Islet precursor cell (in vitro differentiated cells): ENCODE data around the gene SLC35F1.
A peak's percentile ranks its signal among the peaks of the same experiment; 100 is the strongest.

Experiments used
- DNase-seq: peaks from one replicate; pipeline ENCODE4 v3.0.0-alpha.2; 2018

The SLC35F1 gene

DNA sequence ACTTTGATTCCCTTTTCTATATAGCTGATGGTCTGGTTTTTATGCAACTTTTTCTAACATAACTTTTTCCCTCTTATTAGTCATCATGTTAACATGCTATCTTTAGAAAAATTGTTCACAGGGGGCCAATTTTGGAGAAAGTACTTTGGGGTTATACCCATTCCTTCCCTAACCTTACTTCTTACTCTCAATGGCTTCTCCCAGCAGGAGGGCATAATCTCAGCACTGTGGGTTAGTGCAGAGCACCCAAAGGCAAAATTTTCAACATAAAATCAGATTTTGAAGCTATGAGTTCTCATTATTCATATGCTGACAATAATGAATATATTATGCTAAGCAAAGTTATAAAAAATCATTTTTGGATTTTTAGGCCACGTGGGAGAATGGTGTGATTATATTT lies 299.2 kb downstream of the SLC35F1 start:
- DNase-seq = no peak

DNA sequence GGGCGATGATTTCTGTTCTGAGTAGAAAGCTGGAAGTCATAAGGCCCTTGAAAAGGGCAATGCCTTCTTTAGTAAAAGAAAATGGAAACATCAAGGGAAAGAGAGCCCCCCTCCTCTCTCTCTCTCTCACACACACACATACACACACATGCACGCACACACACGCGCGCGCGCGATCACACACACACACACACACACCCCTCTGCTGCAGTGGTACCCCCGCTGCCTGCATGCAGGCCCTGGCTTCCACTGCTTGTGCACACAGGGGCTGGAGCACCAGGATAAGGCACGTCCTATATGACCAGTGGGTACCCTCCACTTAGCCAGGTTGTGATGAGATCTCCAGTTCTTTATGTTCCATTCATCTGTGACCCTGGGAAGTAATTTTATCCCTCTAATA lies 300.9 kb downstream of the SLC35F1 start:
- DNase-seq = no peak

DNA sequence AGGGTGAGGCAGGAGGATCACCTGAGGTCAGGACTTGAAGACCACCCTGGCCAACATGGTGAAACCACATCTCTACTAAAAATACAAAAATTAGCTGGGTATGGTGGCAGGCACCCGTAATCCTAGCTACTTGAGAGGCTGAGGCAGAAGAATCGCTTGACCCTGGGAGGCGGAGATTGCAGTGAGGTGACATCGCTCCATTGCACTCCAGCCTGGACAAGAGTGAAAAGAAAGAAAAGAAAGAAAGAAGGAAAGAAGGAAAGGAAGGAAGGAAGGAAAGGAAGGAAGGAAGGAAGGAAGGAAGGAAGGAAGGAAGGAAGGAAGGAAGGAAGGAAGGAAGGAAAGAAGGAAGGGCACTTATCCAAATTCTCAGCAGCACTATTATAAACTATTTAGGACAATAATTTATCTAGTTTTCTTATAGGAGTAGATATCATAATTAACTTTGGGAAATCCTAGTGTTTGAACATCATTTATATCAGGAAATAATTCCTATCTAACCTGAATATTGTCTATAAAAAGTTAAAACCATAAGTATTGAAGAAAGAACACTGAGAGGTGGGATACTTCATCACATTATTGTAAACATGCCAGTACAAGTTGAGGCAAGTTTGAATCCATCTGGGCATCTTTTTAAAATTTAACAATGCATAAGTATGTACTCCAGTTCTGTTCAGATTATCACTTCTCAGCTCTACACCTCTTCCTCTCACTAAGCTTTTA lies 305.5 kb downstream of the SLC35F1 start:
- no peak for DNase-seq

DNA sequence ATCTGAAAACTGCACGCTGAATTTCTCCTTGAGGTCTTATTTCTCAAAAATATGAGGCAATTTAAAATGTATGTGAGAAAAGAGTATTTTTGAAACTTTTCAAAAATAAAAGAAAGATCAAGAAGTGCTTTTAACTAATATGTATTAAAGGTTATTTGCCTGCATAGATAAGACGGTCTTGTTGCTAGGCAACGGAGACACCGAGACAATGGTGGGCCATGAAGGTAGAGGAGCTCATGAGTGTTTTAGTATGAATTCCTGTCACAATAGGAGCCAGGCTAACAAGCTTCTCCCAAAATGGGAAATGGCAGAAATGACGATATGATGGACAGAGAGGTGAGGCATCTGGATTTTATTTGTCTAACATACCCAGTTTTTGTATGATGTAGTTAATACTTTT lies 308.2 kb downstream of the SLC35F1 start:
- DNase-seq = no peak

DNA sequence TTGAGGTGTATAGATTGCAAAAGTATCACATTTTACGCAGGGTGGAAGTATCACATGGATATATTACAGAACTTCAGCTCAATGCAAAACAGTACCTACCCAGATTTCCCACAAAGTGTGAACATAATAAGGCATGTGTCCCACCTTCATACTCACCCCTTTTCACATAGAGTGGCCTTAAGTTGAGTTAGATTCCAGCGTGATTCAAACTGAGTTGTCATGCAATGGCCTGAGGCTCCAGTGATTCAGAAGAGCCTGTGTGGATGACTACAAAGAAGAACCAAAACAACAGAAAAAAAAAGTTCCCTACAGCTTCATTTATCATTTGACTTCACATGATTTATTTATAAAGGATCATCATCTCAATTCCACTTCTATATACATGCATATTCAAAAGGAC lies 309.7 kb downstream of the SLC35F1 start:
- no peak for DNase-seq

DNA sequence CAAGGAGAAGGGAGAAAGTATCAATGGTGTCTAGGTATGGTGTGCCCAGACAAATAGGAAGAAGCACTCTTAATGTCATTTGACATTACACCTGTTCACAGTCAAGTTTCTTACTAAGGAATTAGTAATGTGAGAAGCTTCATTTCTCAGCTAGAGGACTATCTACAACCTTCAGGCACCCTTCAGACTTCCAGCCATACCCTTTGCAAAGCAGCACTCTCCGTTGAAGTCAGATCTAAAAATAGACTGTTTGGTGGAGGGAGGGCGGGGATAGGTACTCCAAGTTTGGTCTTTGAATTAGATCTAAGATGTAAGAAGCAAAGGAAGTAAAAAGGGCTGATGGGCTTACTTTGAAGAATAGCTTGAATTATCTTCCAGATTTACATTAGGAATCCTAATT lies 311.1 kb downstream of the SLC35F1 start:
- DNase-seq = no peak

DNA sequence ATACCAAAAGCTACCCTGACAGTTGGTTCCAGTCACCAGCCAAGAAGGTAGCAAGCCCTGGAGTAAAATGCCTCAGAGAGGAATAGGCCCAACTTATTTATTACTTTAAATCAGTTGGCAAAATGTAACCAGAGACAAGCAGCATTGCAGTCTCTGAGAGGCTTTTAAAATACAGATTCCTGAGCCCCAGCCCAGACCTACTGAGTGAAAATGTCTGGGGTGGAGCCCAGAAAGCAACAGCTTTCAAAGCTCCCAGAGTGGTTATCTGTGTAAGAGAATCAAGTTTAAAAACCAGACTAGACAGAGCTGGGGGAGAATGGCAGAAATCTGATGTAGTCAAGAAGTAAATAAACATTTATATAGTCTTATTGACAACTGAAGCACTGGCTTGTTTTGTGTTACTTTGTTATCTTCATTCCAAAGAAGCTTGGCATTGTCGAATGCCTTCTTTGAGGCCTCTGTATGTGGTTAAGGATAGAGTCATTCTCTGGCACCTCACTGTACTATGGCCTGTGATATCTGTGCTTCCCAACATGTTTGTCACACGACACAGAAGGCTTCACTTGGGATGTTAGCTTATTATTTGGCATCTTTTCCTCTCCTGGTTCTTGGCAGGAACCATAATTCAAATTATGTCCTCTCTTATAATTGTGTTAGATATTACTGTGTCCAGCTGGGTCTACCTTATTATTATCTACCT lies 313.5 kb downstream of the SLC35F1 start:
- DNase-seq = no peak

DNA sequence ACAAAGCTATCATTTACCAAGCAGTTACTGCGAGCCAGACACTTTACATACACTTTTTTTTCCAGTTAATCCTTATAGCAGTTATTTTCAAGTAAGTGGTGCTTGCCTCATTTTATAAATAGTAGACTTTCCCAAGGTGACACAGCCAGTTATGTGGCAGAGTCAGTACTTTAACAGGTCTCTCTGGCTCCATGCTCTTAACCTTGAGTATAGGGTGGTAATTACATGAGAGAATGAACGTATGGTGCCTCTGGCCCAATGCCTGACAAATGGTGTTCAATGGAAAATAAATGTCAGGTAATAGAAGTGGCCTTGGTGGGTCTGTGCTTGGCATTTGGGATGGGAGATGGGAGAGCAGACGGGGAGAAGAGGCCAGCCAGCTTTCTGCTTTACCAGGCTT lies 316.3 kb downstream of the SLC35F1 start:
- DNase-seq = no peak

DNA sequence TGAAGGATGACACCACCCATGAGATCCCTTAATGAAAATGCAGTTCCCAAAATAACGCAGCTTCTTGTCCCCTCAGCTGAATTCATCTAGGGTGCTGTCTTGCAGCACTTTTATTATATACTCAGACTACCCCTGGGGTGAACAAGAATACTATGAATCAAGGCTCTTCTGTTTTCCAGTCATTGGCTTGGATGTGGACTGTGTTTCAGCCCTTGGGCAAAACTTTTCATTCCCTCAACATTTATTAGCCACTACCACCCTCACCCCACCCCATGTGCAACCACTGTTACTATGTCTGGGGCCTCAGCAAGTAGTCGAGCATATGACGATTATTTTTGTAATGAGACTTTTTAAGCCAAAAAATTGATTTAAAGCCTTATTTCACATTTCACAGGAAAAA lies 321.8 kb downstream of the SLC35F1 start:
- no peak for DNase-seq

DNA sequence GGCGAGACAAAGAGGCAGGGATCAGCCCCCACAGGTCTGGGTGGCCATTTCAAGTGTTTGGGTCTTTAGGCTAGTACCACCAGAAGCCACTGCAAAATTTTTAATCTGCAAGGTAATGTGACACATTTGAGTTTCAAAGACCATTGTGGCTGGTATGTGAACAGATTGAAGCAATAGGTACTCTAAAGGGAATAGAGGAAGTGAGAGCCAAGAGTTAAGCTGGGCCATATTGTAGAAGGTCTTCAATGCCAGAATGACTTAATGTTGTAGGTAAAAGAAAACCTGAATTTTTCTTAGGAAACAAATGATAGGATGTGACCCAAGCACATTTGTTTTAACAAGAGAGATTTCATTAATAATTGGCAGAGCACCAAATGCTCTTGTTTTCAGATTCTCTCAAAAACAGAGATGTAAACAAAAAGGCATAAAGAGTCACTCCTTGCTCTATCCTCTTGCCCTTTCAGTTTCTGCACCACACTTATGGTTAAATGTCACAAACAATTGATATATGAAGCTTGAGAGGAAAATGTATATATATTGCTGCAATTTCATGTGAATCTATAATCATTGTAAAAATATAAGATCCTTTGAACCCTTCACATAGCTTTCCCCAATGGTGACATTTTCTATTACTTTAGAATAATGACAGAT lies 333.9 kb downstream of the SLC35F1 start:
- no peak for DNase-seq

DNA sequence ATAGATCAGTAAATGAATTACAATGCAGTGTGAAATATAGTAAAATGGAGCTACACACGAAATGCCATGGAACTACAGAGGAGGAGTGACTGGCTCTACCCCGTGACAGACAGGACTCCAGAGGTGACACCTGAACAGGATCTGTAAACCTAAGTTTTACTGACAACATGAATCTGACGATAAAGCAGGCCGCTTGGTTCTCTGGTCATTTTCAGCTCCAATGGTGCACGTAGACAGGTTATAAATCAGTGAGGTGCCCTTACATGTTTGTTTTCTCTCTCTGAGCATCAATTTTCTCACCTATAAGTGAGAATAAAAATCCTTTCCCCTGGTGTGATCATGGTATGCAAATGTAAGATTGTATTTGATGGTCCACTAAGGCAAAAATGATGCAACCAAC lies 339.3 kb downstream of the SLC35F1 start:
- no peak for DNase-seq

DNA sequence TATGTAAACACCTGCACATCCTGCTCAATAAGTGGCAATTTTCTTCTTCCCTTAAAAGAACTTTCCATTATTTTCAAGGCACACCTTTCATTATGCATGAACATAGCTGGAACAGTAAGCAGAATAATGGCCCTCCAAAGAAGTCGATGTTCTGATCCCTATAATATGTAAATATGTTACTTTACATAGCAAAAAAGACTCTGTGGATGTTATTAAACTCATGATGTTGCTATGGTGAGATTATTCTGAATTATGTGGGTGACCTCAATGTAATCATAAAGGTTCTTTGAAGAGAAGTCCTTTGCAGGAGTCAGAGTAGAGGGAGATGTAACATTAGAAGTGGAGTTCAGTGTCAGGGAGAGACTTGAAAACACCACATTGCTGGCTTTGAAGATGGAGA lies 341.1 kb downstream of the SLC35F1 start:
- DNase-seq = no peak

DNA sequence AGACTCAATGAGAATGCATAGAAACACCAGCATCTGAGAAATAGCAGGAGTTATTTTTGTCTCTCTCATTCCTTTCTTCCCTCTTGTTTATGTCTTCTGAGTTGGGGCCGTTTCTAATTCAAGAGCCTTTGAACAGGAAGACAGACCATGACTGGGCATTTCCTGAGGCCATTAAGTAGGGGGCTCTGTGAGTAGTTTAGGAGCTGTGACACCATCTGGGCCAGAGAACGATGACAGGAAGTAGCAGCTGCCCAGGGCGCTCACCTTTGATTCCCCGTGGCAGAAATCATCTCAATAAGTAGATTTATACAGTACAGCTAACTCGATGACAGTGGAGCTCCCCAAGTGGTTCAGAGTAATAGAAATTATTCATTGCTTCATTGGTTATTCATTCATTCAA lies 342.6 kb downstream of the SLC35F1 start:
- DNase-seq = no peak

DNA sequence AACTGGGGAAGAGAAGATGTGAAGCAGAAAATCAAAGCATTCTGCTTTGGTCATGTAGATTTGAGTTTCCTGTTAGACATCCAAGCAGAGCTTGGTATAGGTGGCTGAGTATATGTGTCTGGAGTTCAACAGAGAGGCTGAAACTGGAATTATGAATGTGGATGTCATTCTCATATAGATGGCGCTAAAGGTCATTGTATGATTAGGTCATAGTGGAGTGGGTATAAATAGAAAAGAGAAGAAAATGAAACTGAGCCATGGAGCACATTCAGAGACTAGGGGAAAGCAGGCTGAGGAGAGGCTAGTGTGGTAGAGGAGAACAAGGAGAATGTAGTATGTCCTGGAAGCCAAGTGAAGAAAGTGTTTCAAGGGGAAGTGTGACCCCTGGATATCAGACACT lies 345.4 kb downstream of the SLC35F1 start:
- DNase-seq = no peak

DNA sequence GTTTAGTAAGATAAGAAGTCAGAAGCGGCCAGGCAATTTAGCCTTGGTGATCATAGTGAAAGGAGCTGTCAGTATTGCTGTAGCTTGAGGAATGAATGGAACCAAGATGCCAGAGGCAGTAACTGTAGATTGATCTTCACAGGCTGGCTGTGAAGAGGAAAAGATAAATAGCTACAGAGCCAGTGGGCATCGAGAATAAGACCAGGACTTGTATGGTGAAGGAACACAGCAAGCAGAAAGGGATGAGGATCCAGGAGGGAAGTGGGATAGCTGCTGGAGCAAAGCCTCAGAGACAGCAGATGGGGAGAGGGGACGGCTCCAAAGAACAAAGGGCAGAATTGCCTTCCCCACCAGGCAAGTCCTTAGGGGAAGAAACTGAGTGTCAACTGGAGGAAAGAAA lies 346.7 kb downstream of the SLC35F1 start:
- DNase-seq = no peak

DNA sequence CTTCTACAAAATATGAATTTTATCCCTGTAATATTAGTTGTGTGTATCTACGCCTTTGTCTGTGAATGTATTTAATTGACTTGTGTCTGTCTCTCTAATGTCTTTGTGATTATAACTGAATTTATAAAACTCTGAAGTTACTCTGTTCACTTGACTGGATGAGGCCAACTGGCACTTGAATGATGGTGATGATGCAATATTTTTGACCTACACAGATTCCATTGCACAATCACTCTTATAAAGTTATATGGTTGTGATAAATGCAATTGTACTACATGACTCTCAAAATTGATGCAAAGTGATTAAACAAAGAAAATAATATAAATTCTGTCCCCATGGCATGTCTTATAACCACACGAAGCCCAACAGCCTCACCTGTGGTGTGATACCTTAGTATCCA lies 353.8 kb downstream of the SLC35F1 start:
- no peak for DNase-seq

DNA sequence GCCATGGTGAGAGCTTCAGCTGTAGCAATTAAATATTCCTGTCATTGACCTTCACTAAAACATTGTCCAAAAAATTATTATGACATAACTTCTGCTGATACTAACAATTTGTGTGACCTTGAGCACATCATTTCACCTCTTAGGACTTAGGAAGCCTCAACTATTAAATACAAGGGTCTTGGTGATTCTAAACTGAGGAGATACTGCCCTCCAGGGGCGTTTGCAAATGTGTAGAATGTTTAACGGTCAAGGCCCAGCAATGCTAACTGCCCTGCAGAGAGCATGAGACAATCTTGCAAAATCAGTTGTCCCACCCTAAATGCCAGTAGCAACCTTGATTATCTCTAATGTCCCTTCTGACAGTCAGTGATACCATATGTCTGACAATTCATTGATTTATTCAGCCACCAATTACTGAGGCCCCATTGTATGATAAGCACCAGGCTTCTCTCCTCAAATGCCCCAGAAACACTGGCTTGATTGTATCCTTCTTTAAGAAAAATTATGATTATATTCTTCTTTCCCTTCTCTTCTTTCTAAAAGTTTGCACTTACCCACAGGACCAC lies 356.9 kb downstream of the SLC35F1 start:
- no peak for DNase-seq

DNA sequence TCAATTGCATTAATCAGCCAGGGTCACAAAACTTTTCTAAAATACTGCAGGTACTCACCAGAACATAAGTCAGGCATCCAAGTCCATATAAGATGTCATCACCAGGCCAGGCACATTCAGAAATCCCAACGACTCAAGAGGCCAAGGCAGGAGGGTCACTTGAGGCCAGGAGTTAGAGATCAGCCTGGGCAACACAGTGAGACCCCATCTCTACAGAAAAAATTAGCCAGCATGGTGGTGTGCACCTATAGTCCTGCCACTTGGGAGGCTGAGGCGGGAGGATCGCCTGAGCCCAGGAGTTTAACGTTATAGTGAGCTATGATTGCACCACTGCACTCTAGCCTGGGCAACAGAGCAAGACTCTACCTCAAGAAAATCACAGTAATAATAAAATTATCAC lies 362.6 kb downstream of the SLC35F1 start:
- no peak for DNase-seq

DNA sequence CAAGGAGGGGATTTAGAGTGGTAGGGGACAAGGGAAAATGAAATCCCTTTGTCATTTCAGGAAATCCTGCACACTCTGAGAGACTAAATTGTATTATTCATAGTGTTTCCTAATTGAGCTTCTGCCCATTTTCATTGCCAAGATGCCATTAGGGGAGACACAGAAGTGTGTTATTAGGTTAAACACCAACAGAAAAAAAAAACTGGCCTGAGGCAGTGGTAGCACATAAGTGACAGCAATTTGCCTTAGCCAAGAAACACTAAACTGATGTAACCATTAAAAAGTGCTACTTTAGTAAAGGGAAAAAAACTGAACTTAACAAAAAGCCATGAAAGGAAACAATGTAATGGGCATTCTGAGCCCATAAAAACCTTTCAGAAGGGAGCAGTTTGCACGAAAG lies 370.6 kb downstream of the SLC35F1 start:
- DNase-seq = peak; percentile 57

DNA sequence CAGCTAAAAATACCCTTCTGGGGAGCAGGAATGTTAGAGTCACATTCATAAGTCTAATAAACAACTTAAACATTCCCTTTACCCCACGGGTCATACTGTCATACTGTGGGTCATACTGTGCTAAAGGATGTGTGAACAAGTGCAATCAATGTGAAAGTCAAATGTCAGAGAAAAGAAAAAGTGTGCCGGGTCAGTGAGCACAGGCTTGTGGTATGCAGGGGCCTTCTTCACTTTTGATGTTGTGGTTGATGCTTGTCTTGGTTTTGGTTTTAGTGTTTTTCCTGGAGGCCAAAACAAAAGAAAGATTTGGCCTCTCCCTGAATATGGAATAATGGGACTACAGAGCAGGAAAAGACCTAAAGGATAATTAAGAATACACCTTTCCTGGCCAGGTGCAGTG lies 373.1 kb downstream of the SLC35F1 start:
- DNase-seq = no peak

DNA sequence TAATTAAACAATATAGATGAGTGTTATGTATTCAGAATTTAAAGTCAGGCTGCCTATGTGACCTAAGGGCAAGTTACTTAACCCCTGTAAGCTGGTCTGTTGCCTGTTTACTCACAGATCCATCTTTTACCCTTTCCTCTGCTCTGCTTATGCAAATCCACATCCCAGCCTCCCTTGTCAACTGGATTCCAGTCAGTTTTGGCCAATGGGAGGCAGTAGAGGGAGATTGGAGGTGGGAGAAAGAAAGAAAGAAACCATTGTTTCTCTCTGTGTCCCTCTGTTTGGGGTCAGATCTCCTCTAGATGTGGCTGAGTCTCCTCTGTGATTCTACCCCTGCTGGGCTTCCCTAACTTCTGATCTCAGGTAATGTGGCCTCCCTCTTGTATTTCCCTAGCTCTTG lies 374.2 kb downstream of the SLC35F1 start:
- peak; percentile 76 for DNase-seq

DNA sequence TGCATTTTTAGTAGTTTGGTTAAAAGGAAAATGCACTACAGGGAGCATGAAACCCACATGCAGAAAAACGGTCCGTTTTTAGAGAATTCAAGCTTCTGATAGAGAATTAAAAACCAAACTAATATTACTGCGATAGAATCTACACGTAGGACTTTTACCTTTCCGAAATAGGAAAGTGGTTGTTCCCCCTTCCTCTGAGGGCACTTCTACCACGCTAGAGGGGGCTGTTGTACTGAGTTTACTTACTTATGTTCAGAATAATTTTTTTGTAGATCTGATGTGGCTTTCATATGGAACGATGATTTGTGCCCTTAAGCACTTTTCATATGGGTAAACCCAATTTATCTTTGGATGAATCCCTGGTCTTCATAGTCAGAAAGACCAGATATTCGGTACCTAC lies 376.7 kb downstream of the SLC35F1 start:
- no peak for DNase-seq

DNA sequence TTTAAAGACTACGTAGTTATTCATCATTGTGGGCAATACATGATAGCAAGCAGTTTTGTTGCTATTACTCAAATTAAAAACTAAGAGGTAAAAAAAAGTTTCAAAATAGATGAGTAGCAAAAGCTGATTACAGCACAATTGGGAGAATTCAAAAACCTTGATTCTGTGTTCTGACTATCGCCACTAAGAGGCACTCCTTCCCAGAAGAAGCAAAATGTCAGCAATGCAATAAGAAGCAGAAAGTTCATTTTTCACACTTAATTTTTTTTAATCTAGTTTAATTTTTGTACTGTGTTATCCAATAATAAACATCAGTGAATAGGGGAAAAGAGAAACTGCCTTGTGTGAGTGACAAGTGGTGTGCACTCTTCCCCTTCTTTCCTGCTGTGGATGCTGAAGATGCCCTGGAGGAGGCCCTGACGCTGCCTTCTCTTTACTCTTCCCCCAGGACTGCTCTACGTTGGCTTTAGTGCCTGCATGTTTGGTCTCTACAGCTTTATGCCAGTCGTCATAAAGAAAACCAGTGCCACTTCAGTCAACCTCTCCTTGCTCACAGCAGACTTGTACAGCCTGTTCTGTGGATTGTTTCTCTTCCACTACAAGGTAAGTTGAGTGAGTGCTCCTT lies 377.8 kb downstream of the SLC35F1 start:
- no peak for DNase-seq

DNA sequence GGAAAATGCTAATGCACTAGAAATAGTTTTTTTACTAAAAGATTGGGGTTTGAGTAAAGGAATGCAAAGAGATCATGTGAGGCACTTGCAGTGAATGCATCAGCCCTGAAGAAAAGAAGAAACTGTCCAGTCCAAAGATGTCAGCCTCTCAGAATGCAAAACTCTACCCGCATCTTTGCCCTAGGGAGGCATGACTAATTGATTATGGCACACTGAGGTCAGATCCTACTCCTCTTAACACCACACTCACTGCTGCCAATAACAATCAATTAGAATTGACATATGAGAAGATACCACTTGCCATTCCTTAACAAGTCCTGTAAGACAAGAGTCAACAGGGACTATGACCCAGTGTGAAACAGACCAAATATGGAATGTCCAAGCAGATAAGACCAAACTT lies 378.7 kb downstream of the SLC35F1 start:
- no peak for DNase-seq
